Measurements from ENCODE around the gene EMB.
A peak's percentile ranks its signal among the peaks of the same experiment; 100 is the strongest.
"Not testable (repeated sequence)": the region's sequence is repeated elsewhere in the genome, so short reads cannot be mapped to it uniquely, and the experiment has no call there.

Gene EMB

GRCh38 chr5:50421184-50421950 is 19.7 kb downstream of the EMB start:
- not testable (repeated sequence) for DNase-seq

GRCh38 chr5:50420343-50420935 is 20.6 kb downstream of the EMB start:
- no peak for DNase-seq

GRCh38 chr5:50419656-50420055 is 21.4 kb downstream of the EMB start:
- not testable (repeated sequence) for DNase-seq

DNA sequence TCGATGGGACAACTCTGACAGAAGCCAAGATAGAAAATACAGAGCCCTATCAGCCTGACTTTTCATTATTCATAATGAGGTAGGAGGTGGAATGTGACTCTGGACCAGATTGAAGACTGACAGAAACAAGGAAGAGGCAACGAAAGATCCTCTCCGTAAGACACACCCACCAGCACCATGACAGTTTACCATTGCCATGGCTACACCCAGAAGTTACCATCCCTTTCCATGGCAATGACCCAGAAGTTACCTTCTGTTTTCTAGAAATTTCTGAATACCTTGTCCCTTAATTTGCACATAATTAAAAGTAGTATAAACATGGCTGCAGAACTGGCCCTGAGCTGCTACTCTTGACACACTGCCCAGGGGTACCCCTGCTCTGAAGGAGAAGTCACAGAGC is 24.5 kb downstream of the EMB start:
- not testable (repeated sequence) for DNase-seq

DNA sequence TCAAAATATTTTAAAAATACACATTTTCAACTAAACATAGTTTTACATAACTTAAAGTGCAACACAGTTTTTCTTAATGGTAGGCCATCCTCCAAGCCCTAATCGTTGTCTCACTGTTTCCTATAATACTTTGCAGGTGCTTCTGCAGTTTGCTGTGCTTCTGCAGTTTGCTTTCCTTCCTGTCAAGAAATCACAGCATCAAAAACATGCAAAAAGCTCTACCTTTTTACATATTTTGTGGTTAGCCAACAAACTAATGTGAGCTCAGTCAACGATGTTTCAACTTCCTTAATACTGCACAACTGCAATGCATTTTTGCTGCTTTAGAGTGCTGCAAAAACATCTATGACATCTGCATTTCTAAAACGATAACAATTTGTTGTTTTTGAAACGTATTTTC is 25.2 kb downstream of the EMB start:
- DNase-seq = peak; percentile 39

- DNase-seq = not testable (repeated sequence)
These were observed 30.2 kb downstream of the EMB start for GRCh38 chr5:50410932-50411331.

GRCh38 chr5:50406877-50407276 is 34.2 kb downstream of the EMB start:
- no peak for DNase-seq

- no peak for DNase-seq
These were observed 39.8 kb downstream of the EMB start for GRCh38 chr5:50401336-50401735.

DNA sequence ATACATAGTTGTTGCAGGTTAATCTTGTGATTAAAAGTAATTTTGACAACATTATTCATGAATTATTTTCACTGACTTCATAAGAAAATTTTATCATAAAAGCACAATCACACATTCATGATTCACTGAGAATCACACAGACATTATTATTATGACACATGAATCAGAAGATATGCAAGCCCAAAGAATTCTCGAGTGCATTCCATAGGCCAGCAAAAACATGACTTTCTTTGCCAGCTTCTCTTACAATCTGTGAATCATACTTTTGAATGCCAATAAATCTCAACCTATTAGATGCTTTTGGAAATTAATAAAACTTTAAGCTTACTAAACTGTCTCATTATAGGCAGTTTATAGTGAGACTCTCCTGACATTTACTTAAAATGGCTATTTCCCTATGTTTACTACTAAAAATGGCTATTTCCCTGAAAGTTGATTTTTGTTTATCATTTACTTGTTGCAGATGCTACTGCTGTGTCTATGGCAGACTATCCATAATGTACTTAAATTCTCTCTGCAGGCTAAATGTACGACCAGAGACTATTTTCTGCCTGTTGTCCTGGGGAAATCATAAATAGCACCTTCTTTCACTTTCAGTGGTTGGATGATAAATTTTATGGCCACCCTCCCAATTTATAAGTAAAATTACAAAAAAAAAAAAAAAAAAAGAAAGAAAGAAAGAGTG is 47.0 kb downstream of the EMB start:
- DNase-seq = not testable (repeated sequence)

GRCh38 chr5:50392289-50392688 is 48.8 kb downstream of the EMB start:
- DNase-seq = not testable (repeated sequence)

GRCh38 chr5:50384381-50384780 is 56.7 kb downstream of the EMB start:
- DNase-seq = not testable (repeated sequence)

- not testable (repeated sequence) for DNase-seq
These were observed 64.4 kb downstream of the EMB start for GRCh38 chr5:50376696-50377095.

- not testable (repeated sequence) for DNase-seq
These were observed 71.6 kb downstream of the EMB start for GRCh38 chr5:50369287-50370033.

DNA sequence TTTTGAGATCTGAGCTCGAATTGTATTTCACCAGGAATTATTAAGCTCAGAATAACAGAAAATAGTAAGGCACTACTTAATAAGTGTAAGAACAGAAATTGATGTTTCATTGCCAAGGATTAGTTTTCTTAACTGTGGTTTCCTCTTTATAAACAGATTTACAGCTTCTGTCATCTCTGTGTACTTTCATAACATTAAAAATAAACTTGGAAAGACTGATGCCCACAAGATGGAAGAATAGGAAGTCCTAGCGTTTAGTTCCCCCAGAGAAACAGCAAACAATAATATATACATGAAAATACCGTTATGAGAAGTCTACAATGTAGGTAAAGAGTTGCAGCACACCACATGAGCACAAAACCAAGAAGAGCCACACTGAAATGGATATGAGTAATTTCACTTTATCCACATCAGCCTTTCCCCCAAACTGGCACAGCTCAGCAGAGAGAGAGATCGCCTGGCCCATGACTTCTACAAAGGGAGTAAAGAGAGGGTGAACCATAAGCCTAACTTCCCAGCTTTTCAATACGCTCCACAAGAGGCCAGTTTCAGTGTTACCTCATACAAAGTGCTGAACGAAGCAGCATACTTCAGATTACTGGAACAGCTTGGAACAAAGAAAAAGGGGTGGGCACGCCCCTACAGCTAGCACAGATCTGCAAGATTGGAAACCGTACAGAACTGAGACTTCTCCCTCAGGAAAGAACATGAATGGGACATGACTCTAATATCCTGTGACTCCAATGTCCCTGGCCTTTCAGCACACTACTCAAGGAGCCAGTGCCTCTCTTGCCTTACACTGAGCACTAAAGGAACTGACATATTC is 75.4 kb downstream of the EMB start:
- DNase-seq = no peak

- not testable (repeated sequence) for DNase-seq
These were observed 76.4 kb downstream of the EMB start for GRCh38 chr5:50364535-50365309.

- DNase-seq = no peak
These were observed 81.9 kb downstream of the EMB start for GRCh38 chr5:50359187-50359586.

DNA sequence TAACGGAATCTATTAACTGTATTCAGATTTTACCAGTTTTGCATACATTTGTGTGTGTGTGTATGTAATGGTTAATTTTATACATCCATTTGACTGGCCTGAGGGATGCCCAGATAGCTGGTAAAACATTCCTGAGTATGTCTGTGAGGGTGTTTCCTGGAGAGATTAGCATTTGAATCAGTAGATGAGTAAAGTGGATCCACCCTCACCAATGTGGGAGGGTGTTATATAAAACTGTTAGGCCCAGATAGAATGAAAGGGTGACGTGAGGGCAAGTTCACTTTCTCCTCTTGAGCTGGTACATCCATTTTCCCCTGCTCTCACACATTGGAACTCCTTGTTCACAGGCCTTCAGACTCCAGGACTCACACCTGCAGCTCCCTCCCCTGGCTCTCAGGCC is 88.7 kb downstream of the EMB start:
- no peak for DNase-seq
